ENCODE results near the gene FPGT. TPM values are rescaled to one million over a fixed set of nuclear protein-coding genes. Genes with fewer than 3 reads are reported as not detected.
A peak's percentile ranks its signal among the peaks of the same experiment; 100 is the strongest.
"Not testable (repeated sequence)": the region's sequence is repeated elsewhere in the genome, so short reads cannot be mapped to it uniquely, and the experiment has no call there.

Gene FPGT
- total RNA-seq, 1 donor from 2014 or later = 12.7 TPM

GRCh38 chr1:74247881-74248528 lies 50.0 kb downstream of the FPGT start:
- peak; percentile 30 for ATAC-seq (ENCODE audit: poor library complexity)
- intact Hi-C loops (cut with DNase I) = no loop called here
- DNase-seq = peak; percentile 41

GRCh38 chr1:74253243-74253824 lies 55.3 kb downstream of the FPGT start:
- intact Hi-C loops (cut with DNase I); ATAC-seq (ENCODE audit: poor library complexity): not testable (repeated sequence)
- DNase-seq = peak; percentile 30

Other genes starting within 250 kb of the FPGT start
- gene LRRIQ3, start 66 bp upstream of the FPGT start, total RNA-seq = 0.43 TPM
- 84.6 TPM for gene TNNI3K, start 37.1 kb downstream of the FPGT start, total RNA-seq